Upper lobe of left lung (tissue), 4 donors: Measurements from ENCODE around the gene STXBP6.

Experiments
- EP300 ChIP-seq, 4 donors: sonication (generic); formaldehyde crosslinking; IDR thresholded peaks; one replicate each; pipeline ENCODE4 v1.5.1; 2017; ENCODE audit warnings: antibody characterized with exemption in 4 of 4, control low read depth in 2 of 4
- POLR2A ChIP-seq, 4 donors: fragments of 450-650 bp; IDR thresholded peaks; one replicate each; pipeline ENCODE4 v1.5.1; 2016 to 2017; ENCODE audit warnings: antibody characterized with exemption in 4 of 4, mild to moderate bottlenecking in 2 of 4
- TF ChIP-seq, protein P1 (sequence below), 6 experiments: fragments of 450-650 bp in 4 of 6; fragments of 200-600 bp in 2 of 6; sonication (generic) in 2 of 6; IDR thresholded peaks; one replicate each; pipeline ENCODE4 v1.5.1; 2016 to 2019; ENCODE audit warnings: antibody characterized with exemption in 6 of 6

DNA sequence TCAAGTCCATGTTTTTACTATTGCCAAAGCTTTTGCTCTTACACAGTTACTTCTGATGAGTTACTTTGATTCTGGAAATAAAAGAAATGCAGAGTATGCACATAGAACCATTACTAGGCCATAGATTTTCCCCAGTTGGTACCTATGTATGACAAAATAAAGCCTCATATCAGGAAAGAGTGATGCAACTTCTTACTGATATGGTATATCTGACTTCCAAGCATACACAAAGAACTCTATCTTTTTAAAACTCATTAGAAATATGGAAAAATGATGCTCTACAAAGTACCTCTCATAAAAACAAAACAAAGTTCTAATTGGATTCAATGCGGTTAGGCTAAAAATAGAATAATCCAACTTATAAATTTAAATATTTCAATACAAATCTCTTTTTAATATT, 92.1 kb downstream of the STXBP6 start:
- TF ChIP-seq, protein P1, sequence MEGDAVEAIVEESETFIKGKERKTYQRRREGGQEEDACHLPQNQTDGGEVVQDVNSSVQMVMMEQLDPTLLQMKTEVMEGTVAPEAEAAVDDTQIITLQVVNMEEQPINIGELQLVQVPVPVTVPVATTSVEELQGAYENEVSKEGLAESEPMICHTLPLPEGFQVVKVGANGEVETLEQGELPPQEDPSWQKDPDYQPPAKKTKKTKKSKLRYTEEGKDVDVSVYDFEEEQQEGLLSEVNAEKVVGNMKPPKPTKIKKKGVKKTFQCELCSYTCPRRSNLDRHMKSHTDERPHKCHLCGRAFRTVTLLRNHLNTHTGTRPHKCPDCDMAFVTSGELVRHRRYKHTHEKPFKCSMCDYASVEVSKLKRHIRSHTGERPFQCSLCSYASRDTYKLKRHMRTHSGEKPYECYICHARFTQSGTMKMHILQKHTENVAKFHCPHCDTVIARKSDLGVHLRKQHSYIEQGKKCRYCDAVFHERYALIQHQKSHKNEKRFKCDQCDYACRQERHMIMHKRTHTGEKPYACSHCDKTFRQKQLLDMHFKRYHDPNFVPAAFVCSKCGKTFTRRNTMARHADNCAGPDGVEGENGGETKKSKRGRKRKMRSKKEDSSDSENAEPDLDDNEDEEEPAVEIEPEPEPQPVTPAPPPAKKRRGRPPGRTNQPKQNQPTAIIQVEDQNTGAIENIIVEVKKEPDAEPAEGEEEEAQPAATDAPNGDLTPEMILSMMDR (IDR thresholded peaks at IDR 0.05), result no peak
- TF ChIP-seq POLR2A (IDR thresholded peaks at IDR 0.05), result no peak
- no peak for TF ChIP-seq EP300 (IDR thresholded peaks at IDR 0.05)
